Central memory CD4-positive, alpha-beta T cell (primary cell): Measurements from ENCODE around the gene UNC119B.
A peak's percentile ranks its signal among the peaks of the same experiment; 100 is the strongest.
"Not testable (repeated sequence)": the region's sequence is repeated elsewhere in the genome, so short reads cannot be mapped to it uniquely, and the experiment has no call there.

Experiments used
- DNase-seq: peaks from one replicate; pipeline ENCODE4 v3.0.0; 2022

The UNC119B gene

GRCh38 chr12:120720234-120720986 lies 10.2 kb downstream of the UNC119B start:
- no peak for DNase-seq

- DNase-seq: no peak
Measured at GRCh38 chr12:120720987-120721801, 10.9 kb downstream of the UNC119B start.

- DNase-seq: no peak
Measured at GRCh38 chr12:120721866-120722265, 11.6 kb downstream of the UNC119B start.

GRCh38 chr12:120722784-120723183 lies 12.5 kb downstream of the UNC119B start:
- DNase-seq: no peak

- DNase-seq: no peak
Measured at GRCh38 chr12:120724720-120725119, 14.5 kb downstream of the UNC119B start.

GRCh38 chr12:120725151-120725658 lies 14.9 kb downstream of the UNC119B start:
- no peak for DNase-seq

GRCh38 chr12:120725659-120726509 lies 15.6 kb downstream of the UNC119B start, which contains the start of gene ACADS:
Gene ACADS (plus strand): TSS chr12:120725826. CDS start chr12:120725886, 60 bp downstream.
- DNase-seq: peak; percentile 82

- no peak for DNase-seq
Measured at GRCh38 chr12:120726510-120726793, 16.2 kb downstream of the UNC119B start.

GRCh38 chr12:120726961-120727360 lies 16.7 kb downstream of the UNC119B start:
- no peak for DNase-seq

- DNase-seq: not testable (repeated sequence)
Measured at GRCh38 chr12:120732198-120732597, 21.9 kb downstream of the UNC119B start.

GRCh38 chr12:120733574-120733973 lies 23.3 kb downstream of the UNC119B start:
- no peak for DNase-seq

- no peak for DNase-seq
Measured at GRCh38 chr12:120734210-120734609, 24.0 kb downstream of the UNC119B start.

- DNase-seq: no peak
Measured at GRCh38 chr12:120735181-120735580, 24.9 kb downstream of the UNC119B start.

GRCh38 chr12:120736404-120737331 lies 26.4 kb downstream of the UNC119B start:
- no peak for DNase-seq

- no peak for DNase-seq
Measured at GRCh38 chr12:120737557-120738251, 27.4 kb downstream of the UNC119B start.

GRCh38 chr12:120738252-120739030 lies 28.2 kb downstream of the UNC119B start:
- no peak for DNase-seq

- no peak for DNase-seq
Measured at GRCh38 chr12:120739031-120739762, 28.9 kb downstream of the UNC119B start.

GRCh38 chr12:120739821-120740613 lies 29.8 kb downstream of the UNC119B start:
- DNase-seq: no peak

- DNase-seq: no peak
Measured at GRCh38 chr12:120740871-120741270, 30.6 kb downstream of the UNC119B start.
